Adrenal gland (tissue), 5 donors: ENCODE measurements around the gene PSMB3.
A peak's percentile ranks its signal among the peaks of the same experiment; 100 is the strongest.

Experiments used
- POLR2A ChIP-seq, 2 donors: fragments of 450-650 bp; IDR thresholded peaks; one replicate each; pipeline ENCODE4 v1.6.1; 2017; ENCODE audit warnings: antibody characterized with exemption in 2 of 2, mild to moderate bottlenecking in 2 of 2, moderate library complexity in 1 of 2
- TF ChIP-seq, protein P1 (sequence below), 6 experiments: fragments of 450-650 bp in 4 of 6; fragments of 200-600 bp in 2 of 6; sonication (generic) in 1 of 6; IDR thresholded peaks; 1 replicate in 5 of 6; 2 replicates in 1 of 6; pipeline versions ENCODE4 v1.5.1 to v1.8.0; 2016 to 2021; ENCODE audit warnings: antibody characterized with exemption in 6 of 6, mild to moderate bottlenecking in 2 of 6, moderate library complexity in 1 of 6
- donor health status: DM: no; HTN: no; CAD: no.

DNA sequence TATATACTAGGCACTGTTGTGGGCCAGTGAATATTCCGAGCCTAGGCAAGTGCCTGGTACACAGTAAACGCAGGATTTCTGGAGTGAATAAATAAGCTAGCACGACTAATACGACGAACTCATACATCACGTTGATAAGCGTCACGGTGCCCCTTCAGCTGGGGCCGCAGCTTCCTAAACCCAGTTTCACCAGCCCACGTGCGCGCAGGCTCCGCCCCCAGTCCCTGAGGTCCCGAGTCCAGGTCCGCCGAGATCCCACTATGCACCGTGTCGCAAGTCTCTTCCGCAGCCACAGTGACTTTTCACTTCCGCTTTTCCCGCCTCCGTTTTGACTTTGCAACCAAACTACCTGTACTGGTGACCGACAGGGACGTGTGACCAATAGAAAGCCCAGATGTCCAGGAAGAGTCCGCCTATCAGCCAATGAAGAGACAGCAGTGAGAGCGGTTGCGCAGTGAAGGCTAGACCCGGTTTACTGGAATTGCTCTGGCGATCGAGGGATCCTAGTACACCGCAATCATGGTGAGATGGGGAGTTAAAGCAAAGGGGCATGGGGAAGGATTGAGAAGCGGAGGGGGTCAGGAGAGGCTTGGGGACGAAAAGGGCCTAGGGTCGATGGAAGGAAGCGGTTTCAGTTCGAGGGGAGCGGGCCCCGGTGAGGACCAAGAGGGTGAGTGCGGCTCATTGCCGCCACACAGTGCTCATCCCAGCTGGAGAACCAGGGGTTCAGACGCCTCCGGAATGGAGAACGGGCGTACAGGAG is at the start of gene PSMB3:
- TF ChIP-seq POLR2A (IDR thresholded peaks at IDR 0.05): peak in 1 of 2 donors; percentile 69
- TF ChIP-seq, protein P1, sequence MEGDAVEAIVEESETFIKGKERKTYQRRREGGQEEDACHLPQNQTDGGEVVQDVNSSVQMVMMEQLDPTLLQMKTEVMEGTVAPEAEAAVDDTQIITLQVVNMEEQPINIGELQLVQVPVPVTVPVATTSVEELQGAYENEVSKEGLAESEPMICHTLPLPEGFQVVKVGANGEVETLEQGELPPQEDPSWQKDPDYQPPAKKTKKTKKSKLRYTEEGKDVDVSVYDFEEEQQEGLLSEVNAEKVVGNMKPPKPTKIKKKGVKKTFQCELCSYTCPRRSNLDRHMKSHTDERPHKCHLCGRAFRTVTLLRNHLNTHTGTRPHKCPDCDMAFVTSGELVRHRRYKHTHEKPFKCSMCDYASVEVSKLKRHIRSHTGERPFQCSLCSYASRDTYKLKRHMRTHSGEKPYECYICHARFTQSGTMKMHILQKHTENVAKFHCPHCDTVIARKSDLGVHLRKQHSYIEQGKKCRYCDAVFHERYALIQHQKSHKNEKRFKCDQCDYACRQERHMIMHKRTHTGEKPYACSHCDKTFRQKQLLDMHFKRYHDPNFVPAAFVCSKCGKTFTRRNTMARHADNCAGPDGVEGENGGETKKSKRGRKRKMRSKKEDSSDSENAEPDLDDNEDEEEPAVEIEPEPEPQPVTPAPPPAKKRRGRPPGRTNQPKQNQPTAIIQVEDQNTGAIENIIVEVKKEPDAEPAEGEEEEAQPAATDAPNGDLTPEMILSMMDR (IDR thresholded peaks at IDR 0.05): no peak
